Measurements from ENCODE around the gene B4GALNT1.
"Not testable (repeated sequence)": the region's sequence is repeated elsewhere in the genome, so short reads cannot be mapped to it uniquely, and the experiment has no call there.

B4GALNT1 gene

DNA sequence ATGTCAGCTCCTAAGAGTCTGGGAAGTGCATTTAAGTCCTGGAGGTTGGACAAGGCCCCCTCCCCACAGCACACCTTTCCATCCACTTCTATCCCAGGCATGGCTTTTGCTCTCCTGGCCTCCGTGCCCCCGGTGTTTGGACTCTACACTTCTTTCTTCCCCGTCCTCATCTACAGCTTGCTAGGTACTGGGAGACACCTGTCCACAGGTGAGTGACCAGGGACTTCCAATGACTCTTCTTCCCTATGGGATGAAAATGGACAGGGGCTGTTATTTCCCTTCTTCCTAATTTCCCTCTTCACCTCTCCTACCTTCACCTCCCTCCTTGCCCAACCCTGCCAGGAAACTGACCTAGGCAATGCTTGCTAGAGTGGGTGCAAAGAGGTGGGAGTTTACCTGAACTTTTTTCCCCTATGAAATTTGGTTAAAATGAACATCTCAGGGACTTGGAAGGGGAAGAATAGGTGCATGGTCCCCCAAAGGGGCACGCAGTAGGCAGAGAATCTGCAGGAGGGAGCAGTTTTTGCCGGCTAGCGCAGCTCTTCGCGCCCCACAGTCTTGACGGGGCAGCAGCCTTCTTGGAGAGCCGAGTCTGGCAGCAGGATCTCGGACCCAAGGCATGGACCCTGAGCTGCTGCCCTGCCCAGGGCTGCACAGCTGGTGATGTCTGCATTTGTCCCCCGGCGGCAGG lies 12.6 kb downstream of the B4GALNT1 start:
- no peak for DNase-seq

DNA sequence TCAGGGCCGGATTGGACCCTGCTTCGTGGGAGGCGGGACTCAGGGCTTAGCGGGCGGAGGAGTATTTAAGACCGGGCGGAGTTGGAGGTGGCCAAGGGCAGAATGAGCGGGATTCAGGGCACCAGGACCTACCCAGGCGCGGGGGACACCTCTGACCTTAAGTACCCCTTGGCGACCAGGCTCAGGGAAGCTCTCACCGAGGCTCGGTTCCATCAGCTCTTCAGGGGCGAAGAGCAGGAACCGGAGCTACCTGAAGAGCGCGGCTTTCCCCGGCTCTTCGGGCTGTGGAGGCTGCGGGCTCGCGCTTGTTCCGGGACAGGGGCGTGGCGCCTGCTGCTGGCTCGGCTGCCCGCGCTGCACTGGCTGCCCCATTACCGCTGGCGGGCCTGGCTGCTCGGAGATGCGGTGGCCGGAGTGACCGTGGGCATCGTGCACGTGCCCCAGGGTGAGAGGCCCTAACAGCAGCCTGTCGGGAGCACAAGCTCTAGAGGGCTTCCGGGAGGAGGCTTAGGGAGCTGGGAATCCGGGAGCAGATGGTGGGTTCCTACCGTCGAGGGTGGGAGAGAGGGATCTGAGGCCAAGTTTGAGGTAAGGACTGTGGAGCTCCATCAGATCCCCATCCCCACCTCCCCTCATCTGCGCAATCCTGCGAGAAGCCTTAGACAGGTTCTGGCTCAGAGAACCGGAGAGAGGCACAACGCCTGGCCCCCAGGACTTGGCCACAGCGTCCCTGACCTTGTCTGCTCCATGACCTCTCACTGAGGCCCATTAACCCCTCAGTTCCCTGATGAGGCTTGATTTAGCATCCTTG lies 13.4 kb downstream of the B4GALNT1 start:
- no peak for DNase-seq

DNA sequence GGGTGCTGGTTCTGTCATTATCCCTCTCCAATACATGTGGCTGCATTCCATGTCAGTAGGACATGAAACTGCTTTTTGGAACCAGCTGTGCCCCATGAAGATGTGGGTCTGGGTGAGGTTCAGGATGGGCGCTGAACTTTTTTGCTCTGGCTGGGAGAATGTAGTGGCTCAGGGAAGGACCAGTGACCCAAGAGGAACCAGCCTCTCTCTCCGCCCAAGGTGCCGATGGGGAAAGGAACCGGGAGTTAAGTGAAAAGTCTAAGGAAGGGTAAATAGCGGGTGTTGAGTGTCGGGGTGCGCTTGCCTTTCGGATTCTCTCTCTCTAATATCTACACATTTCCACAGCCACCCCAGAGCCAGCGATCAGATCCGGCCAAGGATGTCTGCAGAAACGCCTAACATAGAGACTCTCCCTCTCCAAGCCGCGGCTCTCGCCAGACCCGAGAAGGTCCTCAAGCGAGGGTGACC lies 14.0 kb downstream of the B4GALNT1 start:
- no peak for DNase-seq

DNA sequence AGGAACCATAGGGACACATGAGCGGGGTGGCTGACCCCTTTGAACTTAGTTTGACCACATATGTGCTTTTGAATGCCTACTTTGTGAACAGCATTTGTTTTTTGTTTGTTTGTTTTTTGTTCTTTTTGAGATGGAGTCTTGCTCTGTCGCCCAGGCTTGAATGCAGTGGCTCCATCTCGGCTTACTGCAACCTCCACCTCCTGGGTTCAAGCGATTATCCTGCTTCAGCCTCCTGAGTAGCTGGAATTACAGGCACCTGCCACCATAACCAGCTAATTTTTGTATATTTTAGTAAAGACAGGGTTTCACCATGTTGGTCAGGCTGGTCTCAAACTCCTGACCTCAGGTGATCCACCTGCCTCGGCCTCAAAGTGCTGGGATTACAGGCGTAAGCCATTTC lies 14.6 kb downstream of the B4GALNT1 start:
- DNase-seq = not testable (repeated sequence)

DNA sequence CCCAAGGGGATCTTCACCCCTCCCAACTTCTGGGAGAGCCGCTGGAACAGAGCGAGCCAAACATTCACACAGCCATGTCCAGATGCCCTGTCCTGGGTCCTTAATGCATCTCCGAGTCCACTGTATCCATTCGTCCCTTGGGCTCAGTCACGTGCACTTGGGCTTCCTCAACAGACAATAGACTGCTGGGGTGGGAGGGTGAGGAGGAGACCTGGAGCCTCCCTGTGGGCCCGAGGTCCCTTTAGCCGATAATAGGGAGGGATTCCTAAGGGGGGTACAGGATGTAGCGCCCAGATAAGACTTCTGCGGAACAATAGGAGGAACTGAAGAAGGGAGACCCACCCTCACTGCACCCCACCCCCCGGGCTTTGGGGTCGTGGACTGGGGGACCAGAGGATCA lies 15.1 kb downstream of the B4GALNT1 start:
- DNase-seq = no peak

DNA sequence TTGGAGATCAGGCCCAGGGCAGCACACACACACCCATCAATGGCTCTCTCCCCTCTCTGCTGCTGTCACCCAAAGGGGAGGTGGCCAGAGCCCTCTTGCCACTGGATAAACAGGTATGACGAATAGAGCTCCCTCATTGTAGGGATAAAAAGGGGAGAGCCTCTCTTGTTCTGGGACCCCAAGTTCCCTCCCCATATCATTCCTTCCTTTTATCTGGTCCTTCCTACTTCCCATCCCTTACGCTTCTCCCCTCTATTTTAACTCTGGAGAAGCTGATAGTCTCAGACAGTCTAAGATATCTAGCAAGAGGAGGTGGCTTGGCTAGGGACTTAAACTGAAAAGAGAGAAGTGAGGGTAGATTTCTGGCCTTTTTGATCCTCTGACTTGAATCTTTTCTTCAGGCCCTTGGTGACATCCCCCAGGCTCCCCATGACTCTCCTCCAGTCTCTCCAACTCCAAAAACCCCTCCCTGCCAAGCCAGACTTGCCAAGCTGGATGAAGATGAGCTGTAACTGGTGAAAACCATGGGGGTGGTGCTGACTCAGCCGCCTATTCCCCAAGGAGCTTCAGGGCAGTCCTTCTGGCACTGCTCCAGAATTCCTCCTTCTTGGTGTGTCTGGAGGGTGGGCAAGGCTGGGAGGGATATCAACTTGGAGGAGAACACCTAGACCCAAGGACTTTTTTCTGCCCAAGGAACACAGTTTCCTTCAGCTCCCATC lies 16.5 kb downstream of the B4GALNT1 start:
- DNase-seq = no peak

DNA sequence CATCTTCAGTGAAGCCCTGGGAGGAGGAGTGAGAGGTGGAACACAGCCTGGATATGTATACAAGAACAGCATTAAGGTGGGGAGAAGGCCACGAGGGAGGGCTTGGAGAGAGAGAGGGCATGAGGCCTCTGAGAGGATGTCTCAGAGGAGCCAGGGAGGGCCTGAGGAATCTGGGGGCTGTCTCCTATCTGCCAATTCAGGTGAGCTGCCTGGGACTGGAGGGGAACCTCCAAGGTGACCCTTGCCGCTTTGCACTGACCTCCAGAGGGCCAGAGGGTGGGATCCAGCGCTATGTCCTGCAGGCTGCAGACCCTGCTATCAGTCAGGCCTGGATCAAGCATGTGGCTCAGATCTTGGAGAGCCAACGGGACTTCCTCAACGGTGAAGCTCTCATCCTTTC lies 17.4 kb downstream of the B4GALNT1 start:
- DNase-seq = no peak

DNA sequence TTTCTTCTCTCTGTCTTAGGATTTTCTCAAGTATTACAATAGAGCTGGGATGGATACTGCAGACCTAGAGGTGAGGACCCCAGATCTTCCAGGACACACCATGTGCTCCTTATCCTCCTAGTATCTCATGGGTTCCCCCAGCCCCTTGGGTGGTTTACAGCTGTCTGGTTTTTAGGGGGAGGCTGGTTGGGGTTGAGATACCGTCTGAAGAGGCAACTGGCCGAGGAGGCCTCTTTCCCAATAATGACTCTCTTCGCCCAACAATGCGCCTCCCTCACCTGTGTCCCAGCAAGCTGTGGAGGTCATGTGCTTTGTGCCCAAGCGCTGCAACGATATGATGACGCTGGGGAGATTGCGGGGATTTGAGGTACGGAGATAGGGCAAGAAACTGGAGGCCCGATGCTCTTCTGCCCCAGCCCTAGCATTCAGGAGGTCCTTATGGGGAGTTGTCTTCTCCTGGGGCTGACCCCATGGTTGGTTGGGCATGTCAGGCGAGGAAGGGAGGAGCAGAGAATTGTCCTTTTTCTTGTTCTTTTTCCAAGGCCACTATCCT lies 18.0 kb downstream of the B4GALNT1 start:
- no peak for DNase-seq

DNA sequence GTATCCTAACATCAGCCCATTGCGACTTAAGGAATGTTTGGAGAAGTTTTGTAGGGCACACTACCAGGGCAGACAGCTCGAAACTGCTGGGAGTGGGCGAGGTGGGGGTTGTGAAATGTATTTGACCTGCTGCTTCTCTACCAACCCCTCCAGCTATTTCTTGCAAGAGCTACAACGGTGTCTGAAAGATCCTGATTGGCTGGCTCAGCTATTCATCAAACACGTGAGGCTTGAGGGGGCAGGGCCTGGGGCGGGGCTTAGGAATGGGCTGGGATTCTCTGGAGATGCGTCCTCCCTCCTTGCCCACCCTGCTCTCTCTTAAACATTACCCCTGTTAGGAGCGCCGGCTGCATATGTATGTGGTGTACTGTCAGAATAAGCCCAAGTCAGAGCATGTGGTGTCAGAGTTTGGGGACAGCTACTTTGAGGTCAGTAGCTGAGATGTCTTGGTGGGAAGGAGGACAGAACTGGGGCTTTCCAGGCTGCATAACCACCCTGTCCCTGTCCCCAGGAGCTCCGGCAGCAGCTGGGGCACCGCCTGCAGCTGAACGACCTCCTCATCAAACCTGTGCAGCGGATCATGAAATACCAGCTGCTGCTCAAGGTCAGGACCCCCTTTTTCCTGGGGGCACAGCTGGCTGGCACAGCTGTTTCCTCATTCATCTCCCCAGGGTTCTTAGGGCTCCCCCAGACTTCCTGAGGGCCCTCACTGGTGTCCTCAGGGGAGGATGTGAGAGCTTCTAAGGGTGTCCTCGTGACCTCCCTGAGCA lies 18.6 kb downstream of the B4GALNT1 start:
- DNase-seq = no peak

DNA sequence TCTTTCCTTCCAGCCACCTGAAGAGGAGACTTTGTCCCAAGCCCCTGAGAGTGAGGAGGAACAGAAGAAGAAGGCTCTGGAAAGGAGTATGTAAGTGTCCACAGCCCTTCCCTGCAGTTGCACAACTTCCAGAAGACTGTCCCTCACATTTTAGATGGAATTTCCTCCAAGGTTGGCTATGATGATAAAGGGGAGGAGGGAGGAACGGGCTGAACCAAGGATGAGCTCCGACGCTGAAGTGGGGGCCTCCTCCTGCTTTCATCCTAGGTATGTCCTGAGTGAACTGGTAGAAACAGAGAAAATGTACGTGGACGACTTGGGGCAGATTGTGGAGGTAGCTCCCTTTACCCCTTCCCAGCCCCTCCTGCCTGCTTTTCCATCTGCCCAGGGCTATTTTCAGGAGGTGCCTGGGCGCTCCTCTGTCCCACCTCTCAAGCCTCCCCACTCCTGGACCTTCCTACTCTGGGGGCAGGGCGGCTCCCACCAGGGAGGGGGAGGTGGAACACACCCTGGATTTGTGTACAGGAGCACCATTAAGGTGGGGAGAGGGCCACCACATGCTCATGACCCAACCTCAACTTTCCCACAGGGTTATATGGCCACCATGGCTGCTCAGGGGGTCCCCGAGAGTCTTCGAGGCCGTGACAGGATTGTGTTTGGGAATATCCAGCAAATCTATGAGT lies 19.4 kb downstream of the B4GALNT1 start:
- no peak for DNase-seq

DNA sequence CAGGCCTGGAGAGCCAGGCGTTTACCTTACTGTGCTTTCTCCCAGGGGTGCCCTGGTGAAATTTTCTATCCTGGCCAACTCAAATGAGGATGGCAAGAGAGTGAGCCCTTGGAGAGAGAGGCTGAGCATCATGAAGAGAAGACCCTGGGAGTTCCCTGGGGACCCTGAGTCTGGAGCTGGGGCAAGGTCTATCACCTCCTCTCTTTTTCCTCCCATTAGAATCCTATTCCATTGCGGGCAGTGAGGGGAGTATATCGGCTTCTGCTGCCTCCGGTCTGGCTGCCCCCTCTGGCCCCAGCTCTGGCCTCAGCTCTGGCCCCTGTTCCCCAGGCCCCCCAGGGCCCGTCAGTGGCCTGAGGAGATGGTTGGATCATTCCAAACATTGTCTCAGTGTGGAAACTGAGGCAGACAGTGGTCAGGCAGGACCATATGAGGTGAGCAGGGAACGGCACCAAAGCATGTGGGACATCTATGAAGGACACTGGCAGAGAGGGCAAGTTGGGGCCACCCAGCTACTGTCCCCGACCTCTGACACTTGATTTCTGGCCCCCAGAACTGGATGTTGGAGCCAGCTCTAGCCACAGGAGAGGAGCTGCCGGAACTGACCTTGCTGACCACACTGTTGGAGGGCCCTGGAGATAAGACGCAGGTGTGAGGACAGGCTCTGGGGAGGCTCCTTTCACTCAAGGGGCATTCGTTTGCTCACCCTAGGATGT lies 20.1 kb downstream of the B4GALNT1 start:
- DNase-seq = no peak

DNA sequence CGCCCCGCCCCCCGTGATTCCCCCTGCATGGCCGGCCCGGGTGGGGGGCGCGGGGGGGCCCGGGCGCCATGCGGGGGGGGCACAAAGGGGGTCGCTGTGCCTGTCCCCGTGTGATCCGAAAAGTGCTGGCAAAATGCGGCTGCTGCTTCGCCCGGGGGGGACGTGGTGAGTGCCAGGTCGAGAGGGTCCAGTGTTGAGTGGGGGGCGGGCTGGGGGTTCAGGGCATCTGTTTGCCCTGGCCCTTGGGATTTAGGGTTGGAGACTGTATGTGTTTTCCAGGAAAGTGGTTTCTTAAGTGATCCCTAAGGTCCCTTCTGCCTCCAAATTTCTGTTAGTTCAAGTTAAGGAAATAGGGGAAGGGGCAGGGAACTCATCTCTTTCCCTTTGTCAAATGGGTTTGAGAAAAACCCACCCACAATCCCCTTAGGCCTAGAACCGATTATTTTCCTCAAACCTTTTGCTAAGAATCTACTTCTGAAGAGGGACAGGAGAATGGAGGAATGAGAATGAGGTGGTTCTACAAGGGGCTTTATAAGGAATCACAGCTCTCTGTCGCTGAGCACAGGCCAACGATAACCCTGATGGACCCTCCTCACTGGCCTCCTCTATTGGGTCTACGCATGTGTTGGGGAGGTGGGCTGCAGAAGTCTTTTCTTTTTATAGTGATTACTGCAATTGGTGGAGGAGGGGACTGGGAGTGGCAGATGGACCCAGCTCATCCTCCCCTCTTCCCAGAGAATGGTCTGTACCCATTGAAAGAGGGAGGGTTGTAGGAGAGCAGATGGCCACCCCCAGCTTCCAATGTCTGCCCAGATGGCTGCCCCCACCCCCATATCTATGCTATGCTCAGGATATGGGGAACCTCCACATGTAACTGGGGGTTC lies 20.9 kb downstream of the B4GALNT1 start:
- DNase-seq = no peak

DNA sequence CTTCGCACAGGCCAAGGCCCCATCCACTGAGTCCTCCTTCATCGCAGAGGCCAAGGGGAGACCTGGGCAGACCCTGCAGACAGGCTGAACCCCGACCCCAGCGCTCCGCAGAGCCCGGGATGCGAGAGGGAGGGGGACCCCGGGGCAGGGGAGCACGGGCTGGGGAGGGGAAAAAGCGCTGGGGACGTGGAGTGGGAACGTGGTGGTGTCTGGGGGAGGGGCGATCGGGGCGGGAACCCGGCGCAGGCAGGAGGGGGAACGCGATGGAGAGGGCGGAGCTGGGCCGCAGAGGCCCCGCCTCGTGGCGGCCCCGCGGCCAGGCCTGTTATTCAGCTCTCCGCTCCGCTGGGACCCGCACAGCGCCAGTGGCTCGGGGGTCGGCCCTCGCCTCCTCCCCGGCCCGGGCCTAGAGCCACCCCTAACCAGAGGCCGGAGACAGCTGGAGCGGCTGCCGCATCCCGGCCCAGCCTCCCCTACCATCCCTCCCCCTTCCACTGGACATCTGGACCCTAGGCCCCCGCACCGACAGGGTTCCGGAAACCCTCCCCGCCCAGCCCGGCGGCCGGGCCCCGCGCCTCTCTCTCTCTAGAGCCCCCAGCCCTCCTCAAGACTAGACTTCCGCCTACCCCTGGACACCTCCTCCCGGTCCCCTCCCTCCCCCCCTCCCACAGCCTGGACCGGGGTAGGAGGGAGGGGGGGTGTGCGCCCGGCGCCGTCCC lies 21.7 kb downstream of the B4GALNT1 start, which contains the start of gene ARHGEF25:
Gene ARHGEF25, plus strand, starts transcription at position 328 of the 719 bp plus-strand sequence. CDS start 460 bp downstream, outside the sequence.
- no peak for DNase-seq

DNA sequence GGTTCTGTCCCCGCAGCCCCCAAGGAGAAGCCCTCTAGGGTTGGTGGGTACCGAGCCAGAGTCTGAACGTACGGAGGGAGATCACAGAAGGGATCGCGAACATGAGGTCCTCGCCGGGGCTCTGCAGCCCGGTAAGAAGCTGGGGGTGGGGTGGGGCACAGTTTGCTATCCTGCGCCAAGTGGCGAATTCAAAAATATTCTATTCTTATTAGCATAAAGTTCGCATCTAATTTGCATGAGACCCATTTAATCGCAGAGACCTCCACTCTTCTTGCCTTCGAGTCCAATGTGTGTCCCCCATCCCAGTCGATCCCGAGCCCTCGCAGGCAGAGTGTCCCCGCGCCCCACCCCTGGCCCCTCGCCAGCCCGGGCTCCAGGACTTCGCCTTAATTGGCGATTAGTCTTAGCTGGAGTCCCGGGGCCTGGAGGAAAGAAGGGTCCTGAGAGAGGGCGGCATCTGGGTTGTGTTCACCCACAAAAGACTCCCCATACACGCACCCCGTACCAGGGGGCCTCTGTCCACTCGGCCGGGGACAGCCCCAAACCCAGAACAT lies 22.4 kb downstream of the B4GALNT1 start:
- DNase-seq = no peak

DNA sequence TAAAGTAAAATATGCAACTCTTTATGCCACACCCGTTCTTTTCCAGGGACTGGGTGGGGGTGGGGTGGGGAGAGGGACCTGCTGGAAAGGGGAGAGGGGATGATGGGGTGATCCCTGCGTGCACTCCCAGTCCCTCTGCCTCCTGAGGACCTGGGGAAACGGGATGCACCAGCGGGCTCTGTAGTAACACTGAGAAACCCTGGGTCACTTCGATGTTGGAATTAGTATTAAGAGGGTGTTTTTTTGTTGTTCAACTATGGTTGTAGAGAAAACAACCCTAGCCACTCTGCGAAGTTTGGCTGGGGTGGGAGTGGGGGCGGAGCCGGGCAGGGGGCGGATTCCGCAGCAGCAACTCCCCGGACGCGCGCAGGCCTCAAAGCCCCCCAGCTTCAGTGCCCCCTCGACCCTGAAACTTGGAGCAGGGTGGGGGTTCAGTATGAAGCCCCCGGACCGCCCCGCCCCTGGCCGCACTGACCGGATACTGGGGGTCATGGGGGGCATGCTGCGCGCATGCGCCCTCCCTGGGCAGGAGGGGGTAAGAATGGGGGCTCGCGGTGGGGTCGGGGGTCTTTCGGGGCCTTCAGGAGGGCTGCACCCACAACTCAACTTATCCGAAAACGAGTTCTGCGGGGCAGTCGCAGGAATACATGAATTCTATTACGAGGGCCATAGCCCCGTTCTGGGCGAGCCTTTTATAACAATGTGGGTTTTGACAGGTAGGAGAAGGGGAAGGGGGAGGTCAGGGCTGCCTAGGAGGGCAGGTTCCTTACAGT lies 23.0 kb downstream of the B4GALNT1 start:
- no peak for DNase-seq

DNA sequence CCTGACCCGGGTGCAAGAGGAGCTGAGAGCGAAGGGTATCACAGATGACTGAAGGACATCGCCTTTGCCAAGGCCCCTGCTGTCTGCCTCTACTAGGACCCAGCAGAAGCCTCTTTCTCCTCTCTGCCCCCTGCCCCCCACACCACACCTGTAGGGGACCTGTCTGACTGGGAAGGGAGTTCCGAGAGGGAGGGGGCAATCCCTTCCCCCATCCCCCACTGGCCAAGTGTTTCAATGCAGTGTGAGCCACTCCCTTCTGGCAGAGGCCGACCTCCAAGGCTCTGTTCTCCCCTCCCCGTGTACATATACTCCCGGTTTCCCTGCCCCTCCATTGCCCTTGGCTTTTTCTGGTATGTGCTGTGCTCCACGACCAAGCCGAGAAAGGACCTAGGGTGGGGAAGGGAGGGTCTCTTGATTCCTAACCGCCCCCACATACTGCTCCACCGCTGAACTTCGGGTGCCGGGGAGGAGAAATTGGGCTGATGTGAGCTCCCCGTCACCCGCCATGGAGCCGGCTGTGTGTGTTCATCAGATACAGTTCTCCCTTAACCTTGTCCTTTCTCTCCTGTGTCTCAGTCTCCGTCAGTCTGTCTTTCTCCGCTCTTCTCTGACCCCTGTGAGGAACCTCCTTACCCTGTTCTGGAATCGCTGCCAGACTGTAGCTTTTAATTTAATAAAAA lies 23.8 kb downstream of the B4GALNT1 start:
- DNase-seq = no peak

DNA sequence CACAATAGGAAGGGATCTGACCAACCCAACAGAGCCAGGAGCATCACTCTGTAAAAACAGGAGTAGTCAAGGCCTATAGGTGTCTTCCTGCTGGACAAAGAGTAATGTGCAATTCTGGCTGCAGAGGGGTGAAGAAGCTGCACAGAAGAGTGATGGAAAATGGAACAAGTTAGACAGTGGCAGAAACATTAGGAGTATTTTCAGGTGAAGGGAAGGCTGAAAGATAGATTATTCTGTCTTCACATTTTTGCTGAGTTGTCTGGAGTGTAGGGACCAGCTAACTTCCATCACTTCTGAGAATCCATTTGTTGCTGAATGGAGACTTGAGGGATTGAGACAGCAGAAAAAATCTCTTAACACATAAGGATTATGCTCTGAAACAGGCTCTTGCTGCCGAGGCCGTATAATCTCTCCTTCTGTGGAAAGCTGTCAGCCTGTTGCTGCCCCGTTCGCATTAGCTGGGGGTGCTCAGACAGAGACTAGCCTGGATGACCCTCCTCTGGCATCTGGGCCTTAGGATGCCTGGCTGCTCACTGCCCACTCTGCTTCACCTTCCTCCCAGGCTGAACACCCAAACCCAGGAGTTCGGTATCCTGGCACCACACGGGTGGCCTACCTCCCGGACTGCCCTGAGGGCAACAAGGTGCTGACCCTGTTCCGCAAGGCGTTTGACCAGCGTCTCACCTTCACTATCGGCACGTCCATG lies 24.9 kb downstream of the B4GALNT1 start:
- no peak for DNase-seq

All from cortex of kidney (tissue), 1 donor.